ENCODE measurements around the gene BYSL. TPM values are rescaled to one million over a fixed set of nuclear protein-coding genes. Genes with fewer than 3 reads are reported as not detected.

The BYSL gene
- total RNA-seq, 5 donors from 2014 or later (not counting 1 experiment from before 2014, with no cell fraction given): 3.5 to 20.5 (median 15.0) TPM

GRCh38 chr6:41939176-41939847 is 18.0 kb downstream of the BYSL start:
- H3K4me1 Mint-ChIP-seq: peaks cover 75 to 79% (median 76%) of the 10 kb centered on the region in 3 donors

DNA sequence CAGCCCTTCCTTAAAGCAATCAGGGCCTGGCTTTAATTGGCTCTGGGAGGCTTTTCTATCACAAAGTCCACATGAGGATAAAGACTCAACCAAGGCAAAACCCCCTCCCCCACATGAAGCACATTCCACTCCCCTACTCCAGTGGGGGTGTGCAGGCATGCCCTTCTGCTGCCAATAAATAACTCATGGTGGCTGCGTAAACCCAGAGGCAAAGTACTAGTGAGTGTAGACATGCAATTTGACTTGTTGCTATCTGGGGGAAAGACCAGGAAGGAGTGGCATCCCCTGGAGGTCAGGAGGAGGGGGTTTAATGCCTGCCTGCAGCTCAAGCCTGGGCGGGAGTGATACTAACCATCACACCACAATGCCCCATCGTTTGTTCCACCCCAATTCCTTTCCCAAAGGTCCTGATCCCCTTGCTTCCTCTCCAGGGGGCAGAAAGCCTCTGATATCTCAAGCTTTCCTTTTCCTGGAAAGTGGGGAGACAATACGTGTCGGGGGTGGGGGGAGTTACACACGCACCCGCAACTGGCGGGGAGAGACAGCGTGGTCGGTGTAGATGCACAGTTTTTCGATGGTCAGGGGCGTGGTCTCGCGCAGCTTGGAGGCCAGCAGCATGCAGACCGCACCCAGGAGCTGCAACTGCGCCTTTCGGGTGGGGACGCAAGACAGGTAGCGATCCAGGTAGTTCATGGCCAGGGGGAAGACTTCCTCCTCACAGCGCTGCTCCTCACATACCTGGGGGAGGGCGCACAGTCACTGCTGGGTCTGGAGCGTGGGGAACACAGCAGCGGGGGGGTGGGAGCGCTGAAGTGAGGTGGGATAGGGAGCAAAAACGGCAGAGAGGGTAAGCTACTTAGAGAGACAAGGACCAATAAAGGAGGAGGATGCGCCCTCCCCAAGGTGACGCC is 18.8 kb downstream of the BYSL start:
- Mint-ChIP-seq H3K4me1 (peaks cover 68 to 79% (median 75%) of the 10 kb centered on the region in 3 donors), H3K36me3 (peaks cover 10% of the 10 kb centered on the region), H3K27ac (peak overlapping the region; percentile 89 to 92), H3K9me3 (no peaks in the 10 kb centered on the region), H3K27me3 (no peaks in the 10 kb centered on the region), H3K4me3 (peak overlapping the region; percentile 81 to 93 (median 87))
- POLR2A ChIA-PET: interaction anchor here in 1 of 2 donors (0.5 kb wide), 1 partner anchor 1444 kb away, joined by 3 read pairs; no protein-coding TSS in a partner anchor
- WGBS (ENCODE audit: insufficient coverage): 2% methylated on average over 12 of the region's 27 CpGs
- Histone ChIP-seq H3K4me1 (ENCODE audit: control insufficient read depth in 1 of 2, extremely low read depth in 1 of 2, insufficient read depth in 2 of 2, low read length in 2 of 2) (peaks cover 66 to 76% of the 10 kb centered on the region in 2 experiments), H3K36me3 (ENCODE audit: control insufficient read depth in 2 of 2, extremely low read depth in 1 of 2, insufficient read depth in 1 of 2, low read length in 1 of 2) (peaks cover 7 to 27% of the 10 kb centered on the region in 2 donors), H3K27me3 (replicated peaks in 1 of 2; ENCODE audit: control insufficient read depth in 2 of 2, extremely low read depth in 1 of 2, insufficient read depth in 2 of 2, low read length in 1 of 2) (no peaks in the 10 kb centered on the region), H3K4me3 (ENCODE audit: control insufficient read depth in 1 of 2, extremely low read depth in 1 of 2, low read length in 1 of 2) (peak overlapping the region; percentile 73 to 91), H3K9me3 (no peaks in the 10 kb centered on the region), H3K27ac (ENCODE audit: low read length) (peak overlapping the region; percentile 66)
- ATAC-seq (replicated peaks in 1 of 4) (peak in 1 of 4 experiments; percentile 26), DNase-seq (peak in 3 of 35 experiments; percentile 24 to 38 (median 32))
- CTCF ChIA-PET: interaction anchor here (0.5 to 3.7 kb wide), 7 partner anchors 10 to 104 kb away, joined by 3 to 26 read pairs (median 4); partner anchors contain the start of genes BYSL (in 1 of the 2) and MED20 (in 1 of the 2)

More at GRCh38 chr6:41939176-41939847, 18.0 kb downstream of the BYSL start:
- Mint-ChIP-seq H3K27me3 (no peaks in the 10 kb centered on the region), H3K36me3 (peaks cover 17% of the 10 kb centered on the region), H3K4me3 (peak overlapping the region; percentile 81 to 93 (median 87)), H3K9me3 (no peaks in the 10 kb centered on the region), H3K27ac (peak overlapping the region; percentile 89 to 92)
- Histone ChIP-seq H3K27ac (ENCODE audit: low read length) (peak overlapping the region; percentile 66), H3K36me3 (ENCODE audit: control insufficient read depth in 2 of 2, extremely low read depth in 1 of 2, insufficient read depth in 1 of 2, low read length in 1 of 2) (peaks cover 7 to 30% of the 10 kb centered on the region in 2 donors), H3K4me1 (ENCODE audit: control insufficient read depth in 1 of 2, extremely low read depth in 1 of 2, insufficient read depth in 2 of 2, low read length in 2 of 2) (peaks cover 66 to 79% of the 10 kb centered on the region in 2 experiments), H3K9me3 (no peaks in the 10 kb centered on the region), H3K4me3 (ENCODE audit: control insufficient read depth in 1 of 2, extremely low read depth in 1 of 2, low read length in 1 of 2) (peak overlapping the region; percentile 73 to 91), H3K27me3 (replicated peaks in 1 of 2; ENCODE audit: control insufficient read depth in 2 of 2, extremely low read depth in 1 of 2, insufficient read depth in 2 of 2, low read length in 1 of 2) (no peaks in the 10 kb centered on the region)
- DNase-seq (peak in 5 of 35 experiments; percentile 8 to 37 (median 26)), ATAC-seq (replicated peaks in 1 of 4) (no peak)
- POLR2A ChIA-PET: interaction anchor here in 1 of 2 donors (0.5 to 0.6 kb wide), 3 partner anchors 10 to 1445 kb away, joined by 3 to 12 read pairs (median 4); no protein-coding TSS in a partner anchor
- 8% methylated on average over 9 of the region's 11 CpGs for WGBS (ENCODE audit: insufficient coverage)
- CTCF ChIA-PET: interaction anchor here (0.5 to 3.7 kb wide), 12 partner anchors 9 to 111 kb away, joined by 3 to 26 read pairs (median 4); partner anchors contain the start of genes BYSL (in 1 of the 2), MED20 (in 1 of the 2) and TAF8 (in 1 of the 2)

DNA sequence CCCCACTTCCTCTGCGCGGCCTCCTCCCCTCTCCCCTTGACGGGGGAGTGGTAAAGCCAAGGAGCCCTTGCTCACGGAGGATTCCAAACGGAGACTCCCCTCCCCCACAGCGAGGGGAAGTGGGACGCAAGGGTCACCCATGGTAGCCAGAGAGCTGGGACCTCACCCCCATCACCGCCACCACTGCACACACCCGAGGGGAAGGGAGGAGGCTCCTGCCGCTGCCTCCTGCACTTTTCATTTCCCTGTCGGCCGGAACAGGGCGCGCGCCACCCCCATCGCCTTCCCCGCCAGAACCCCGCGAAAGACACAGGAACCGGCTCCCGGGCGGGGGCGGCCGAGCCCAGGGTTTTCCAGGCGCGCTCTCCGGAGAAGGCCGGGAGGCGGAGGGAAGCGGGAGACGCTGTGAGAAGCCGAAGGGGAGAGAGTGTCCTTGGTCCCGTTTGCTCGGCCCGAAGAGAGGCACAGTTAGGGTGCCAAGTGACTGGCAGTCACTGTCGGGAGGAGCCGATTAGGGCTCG is 19.5 kb downstream of the BYSL start:
- Mint-ChIP-seq H3K4me1 (peaks cover 66 to 78% (median 76%) of the 10 kb centered on the region in 3 donors), H3K4me3 (peak overlapping the region; percentile 81 to 93 (median 87)), H3K36me3 (peaks cover 9% of the 10 kb centered on the region), H3K27me3 (no peaks in the 10 kb centered on the region), H3K9me3 (no peaks in the 10 kb centered on the region), H3K27ac (peak overlapping the region; percentile 89 to 92)
- WGBS (ENCODE audit: insufficient coverage): under 1% methylated on average over 29 of the region's 38 CpGs
- CTCF ChIA-PET: interaction anchor here in 1 of 2 donors (1.6 to 3.7 kb wide), 2 partner anchors 20 to 99 kb away, joined by 5 to 26 read pairs; partner anchors contain the start of genes BYSL and MED20
- Histone ChIP-seq H3K36me3 (ENCODE audit: control insufficient read depth in 2 of 2, extremely low read depth in 1 of 2, insufficient read depth in 1 of 2, low read length in 1 of 2) (peaks cover 10 to 26% of the 10 kb centered on the region in 2 donors), H3K27ac (ENCODE audit: low read length) (peak overlapping the region; percentile 66), H3K27me3 (replicated peaks in 1 of 2; ENCODE audit: control insufficient read depth in 2 of 2, extremely low read depth in 1 of 2, insufficient read depth in 2 of 2, low read length in 1 of 2) (no peaks in the 10 kb centered on the region), H3K4me1 (ENCODE audit: control insufficient read depth in 1 of 2, extremely low read depth in 1 of 2, insufficient read depth in 2 of 2, low read length in 2 of 2) (peaks cover 62 to 72% of the 10 kb centered on the region in 2 experiments), H3K9me3 (no peaks in the 10 kb centered on the region), H3K4me3 (ENCODE audit: control insufficient read depth in 1 of 2, extremely low read depth in 1 of 2, low read length in 1 of 2) (peak overlapping the region; percentile 73 to 91)
- DNase-seq (peak in 33 of 35 experiments; percentile 29 to 67 (median 48)), ATAC-seq (replicated peaks in 1 of 4) (peak; percentile 4 to 24 (median 20))
- POLR2A ChIA-PET: no interaction called here

DNA sequence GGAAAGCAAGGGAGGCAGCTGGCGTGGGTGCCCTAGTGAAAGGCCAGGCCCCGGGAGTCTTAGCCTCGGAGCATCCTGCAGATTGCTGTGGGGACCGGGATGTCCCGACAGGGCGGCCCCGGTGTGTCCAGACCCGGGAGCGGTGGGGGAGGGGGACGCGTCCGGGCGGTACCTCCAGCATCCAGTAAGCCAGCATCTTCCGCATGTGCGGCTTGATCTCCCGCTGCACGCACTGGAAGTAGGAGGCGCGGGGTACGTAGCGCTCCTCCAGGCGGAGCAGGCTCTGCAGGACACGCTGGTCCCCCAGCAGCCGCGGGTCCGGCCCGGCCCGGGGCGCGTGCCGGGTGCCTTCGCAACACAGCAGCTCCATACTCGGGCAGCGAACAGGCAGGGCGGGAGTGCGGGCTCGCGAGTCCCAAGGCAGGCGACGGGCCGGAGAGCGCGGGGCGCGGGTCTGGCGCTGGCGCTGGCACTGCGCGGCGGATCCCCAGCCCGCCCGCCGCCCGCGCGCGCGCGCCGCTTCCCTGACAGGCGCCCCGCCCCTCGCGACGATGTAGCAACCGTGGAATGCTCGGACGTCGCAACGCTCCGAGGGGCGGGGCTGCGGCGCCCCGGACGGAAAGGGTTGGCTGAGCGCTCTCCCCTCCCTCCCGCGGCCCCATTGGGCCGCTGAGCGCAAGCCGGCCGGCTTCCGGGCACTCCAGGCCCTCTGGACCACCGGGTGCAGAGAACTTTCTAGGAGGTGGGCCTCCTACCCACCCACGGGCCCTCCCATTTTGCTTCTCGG is 20.2 kb downstream of the BYSL start, which contains the start of gene CCND3:
CCND3 (minus strand) TSS at position 529 of the 787 bp plus-strand sequence; CDS start at position 370, 159 bp downstream.
- no peaks in the 10 kb centered on the region for H3K27me3 Mint-ChIP-seq
- H3K4me3 Mint-ChIP-seq: peak within 1 kb of the TSS; percentile 81 to 93 (median 87)
- ATAC-seq (replicated peaks in 1 of 4) (peak; percentile 71 to 75 (median 74)), DNase-seq (peak; percentile 61 to 90 (median 77))
- Histone ChIP-seq H3K9me3 (no peaks in the 10 kb centered on the region), H3K36me3 (ENCODE audit: control insufficient read depth in 2 of 2, extremely low read depth in 1 of 2, insufficient read depth in 1 of 2, low read length in 1 of 2) (peaks cover 7 to 22% of the 10 kb centered on the region in 2 donors), H3K27ac (ENCODE audit: low read length) (peak within 1 kb of the TSS; percentile 66), H3K4me3 (ENCODE audit: control insufficient read depth in 1 of 2, extremely low read depth in 1 of 2, low read length in 1 of 2) (peak within 1 kb of the TSS; percentile 73 to 91), H3K4me1 (ENCODE audit: control insufficient read depth in 1 of 2, extremely low read depth in 1 of 2, insufficient read depth in 2 of 2, low read length in 2 of 2) (peaks cover 56 to 66% of the 10 kb centered on the region in 2 experiments), H3K27me3 (replicated peaks in 1 of 2; ENCODE audit: control insufficient read depth in 2 of 2, extremely low read depth in 1 of 2, insufficient read depth in 2 of 2, low read length in 1 of 2) (no peaks in the 10 kb centered on the region)
- H3K4me1 Mint-ChIP-seq: peaks cover 63 to 75% (median 74%) of the 10 kb centered on the region in 3 donors
- peak within 1 kb of the TSS; percentile 89 to 92 for H3K27ac Mint-ChIP-seq
- H3K36me3 Mint-ChIP-seq: peaks cover 6% of the 10 kb centered on the region
- H3K9me3 Mint-ChIP-seq: no peaks in the 10 kb centered on the region
- POLR2A ChIA-PET: interaction anchor here in 1 of 2 donors (0.5 to 0.7 kb wide), 2 partner anchors 18 to 490 kb away, joined by 3 to 5 read pairs; no protein-coding TSS in a partner anchor
- CTCF ChIA-PET: interaction anchor here in 1 of 2 donors (0.6 to 2.6 kb wide), 3 partner anchors 20 to 155 kb away, joined by 3 to 15 read pairs (median 5); partner anchors contain the start of genes BYSL and MED20
- WGBS (ENCODE audit: insufficient coverage): under 1% methylated on average over 86 of the region's 87 CpGs

All from T-cell (primary cell).